ENCODE results near the gene PHC2.

DNA sequence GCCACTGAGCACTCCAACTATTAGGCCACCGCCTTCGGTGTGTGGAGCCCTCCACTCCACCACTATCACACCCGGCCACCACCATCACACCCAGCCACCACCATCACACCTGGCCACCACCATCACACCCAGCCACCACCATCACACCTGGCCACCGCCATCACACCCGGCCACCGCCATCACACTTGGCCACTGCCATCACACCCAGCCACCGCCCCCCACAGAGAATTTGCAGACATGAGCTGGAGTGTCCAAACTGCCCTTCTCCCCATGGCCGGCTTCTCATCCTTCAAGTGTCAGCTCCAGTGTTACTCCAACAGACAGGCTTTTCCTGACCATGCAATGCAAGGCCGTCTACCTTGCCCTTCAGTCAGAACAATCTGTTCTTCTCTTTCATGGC lies 59.6 kb downstream of the PHC2 start:
- TF ChIP-seq, protein P1, sequence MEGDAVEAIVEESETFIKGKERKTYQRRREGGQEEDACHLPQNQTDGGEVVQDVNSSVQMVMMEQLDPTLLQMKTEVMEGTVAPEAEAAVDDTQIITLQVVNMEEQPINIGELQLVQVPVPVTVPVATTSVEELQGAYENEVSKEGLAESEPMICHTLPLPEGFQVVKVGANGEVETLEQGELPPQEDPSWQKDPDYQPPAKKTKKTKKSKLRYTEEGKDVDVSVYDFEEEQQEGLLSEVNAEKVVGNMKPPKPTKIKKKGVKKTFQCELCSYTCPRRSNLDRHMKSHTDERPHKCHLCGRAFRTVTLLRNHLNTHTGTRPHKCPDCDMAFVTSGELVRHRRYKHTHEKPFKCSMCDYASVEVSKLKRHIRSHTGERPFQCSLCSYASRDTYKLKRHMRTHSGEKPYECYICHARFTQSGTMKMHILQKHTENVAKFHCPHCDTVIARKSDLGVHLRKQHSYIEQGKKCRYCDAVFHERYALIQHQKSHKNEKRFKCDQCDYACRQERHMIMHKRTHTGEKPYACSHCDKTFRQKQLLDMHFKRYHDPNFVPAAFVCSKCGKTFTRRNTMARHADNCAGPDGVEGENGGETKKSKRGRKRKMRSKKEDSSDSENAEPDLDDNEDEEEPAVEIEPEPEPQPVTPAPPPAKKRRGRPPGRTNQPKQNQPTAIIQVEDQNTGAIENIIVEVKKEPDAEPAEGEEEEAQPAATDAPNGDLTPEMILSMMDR (IDR thresholded peaks at IDR 0.05): no peak
- TF ChIP-seq ZFX (IDR thresholded peaks at IDR 0.05; ENCODE audit: borderline replicate concordance): no peak

Data from 22Rv1 (cell line).